GM15510 (cell line): ENCODE measurements around the gene SYNGR3.

ENCODE experiments used
- POLR2A ChIP-seq: IDR thresholded peaks from 3 replicates; pipeline ENCODE4 v1.6.1; 2011; ENCODE audit warnings: borderline replicate concordance; ENCODE audit not compliant: insufficient read length; ENCODE audit errors: extremely low read depth

The SYNGR3 gene

GRCh38 chr16:2006317-2006716 is 16.5 kb downstream of the SYNGR3 start:
- TF ChIP-seq POLR2A: no peak

GRCh38 chr16:2007081-2007836 is 17.5 kb downstream of the SYNGR3 start:
- TF ChIP-seq POLR2A: no peak

DNA sequence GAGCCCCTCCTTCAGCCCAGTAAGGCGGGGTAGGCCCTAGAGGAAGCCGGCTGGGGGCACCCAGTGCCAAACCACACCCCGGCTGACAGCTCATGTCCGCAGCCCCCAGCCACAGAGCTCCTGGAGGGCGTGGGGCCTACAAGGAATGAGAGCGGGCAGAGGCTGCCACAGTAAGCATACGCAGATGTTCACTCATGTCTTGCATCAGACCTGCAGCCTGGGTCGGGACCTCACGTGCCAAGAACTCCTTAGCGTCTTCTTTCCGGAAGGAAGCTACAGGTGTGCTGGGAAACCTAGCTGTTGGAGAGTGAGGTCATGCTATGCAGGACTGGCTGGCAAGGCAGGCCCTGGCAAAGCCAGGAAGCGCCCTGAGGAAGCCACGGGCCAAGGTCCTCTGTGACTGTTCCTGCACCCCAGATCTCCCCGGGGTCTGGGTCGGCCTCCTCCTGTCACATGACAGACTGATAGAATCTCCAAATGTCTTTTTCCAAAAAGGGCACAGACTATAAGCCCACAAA is 18.3 kb downstream of the SYNGR3 start:
- no peak for TF ChIP-seq POLR2A

DNA sequence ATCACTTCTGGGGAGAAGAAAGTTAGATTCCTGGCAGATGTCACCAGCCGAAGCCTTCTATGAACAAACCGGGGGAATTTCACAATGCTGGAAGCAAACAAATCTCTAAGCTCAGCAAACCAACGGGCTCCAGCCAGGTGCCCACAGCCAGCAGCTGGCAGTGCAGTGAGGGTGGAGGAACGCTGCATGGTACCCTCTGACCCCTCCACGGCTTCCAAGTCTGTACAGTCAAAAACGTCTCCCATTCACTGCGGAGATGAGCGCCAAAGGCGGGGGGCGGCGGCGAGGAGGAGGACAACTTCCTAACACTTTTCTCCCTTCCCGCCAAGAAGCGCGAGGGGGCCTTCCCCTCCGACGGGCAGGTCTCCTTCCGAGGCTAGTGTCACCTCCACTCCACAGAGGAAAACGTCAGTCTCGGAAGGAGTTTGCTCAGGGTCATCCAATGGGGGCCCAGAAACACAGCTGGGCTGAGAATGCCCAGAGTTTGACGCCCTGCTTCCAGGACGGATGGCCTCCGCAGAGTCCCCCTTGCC is 18.9 kb downstream of the SYNGR3 start:
- TF ChIP-seq POLR2A: no peak

DNA sequence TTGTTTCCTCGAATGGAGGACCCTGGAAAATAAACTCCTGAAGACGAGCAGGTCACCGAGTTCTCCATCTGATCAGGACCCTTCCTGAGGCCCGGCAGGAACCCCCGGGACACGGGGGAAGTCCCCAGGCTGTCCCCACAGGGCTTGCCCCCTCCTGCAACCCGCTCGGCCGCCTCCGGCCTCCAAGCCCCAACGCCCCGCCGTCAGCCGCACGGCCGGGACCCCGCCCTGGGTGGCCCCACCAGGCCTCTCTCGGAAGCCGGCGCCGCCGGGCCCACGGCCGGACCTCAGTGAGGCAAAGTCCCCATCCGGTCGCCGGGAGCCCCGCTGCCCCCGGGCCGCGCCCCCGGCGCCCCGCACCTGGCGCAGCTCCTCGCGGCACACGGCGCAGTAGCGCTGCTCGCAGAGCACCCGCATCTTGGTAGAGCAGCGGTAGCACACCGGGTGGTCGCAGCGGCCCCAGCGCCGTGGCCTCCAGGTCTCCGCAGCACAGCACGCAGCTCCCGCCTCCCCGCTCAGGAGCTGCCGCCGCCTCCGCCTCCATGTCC is 19.5 kb downstream of the SYNGR3 start:
- no peak for TF ChIP-seq POLR2A

DNA sequence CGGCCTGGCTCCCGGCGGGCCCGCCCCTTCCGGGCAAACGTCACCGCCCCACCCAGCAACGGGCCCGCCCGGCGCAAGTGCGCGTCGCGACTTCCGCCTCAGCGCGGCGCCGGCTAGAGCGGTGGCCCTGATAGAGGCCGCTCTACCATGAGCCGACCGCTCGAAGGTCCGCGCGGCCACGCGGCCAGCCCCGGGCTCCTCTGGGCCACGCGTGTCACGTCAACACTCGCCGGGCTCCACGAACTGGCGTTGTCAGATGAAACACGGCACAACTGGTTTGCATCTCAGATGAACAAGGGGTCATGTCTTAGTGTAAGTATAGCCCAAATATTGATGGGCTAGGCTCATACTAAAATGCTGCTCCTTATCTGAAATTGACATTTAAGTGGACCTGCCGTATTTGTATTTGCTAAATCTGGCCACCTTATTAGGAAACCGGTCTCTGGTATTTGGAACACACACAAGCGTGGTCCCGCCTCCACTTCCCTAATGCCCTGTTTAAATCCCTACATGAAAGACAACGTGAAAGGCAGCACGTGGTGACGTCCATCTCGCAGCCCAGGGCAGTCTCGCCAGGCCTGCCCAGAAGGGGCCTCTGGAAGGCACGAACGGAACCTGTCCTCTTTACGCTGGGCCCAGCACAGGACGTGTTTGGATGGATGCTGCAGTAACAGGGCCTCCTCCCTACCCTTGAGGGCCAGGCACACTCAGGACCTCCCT is 20.2 kb downstream of the SYNGR3 start, which contains the start of gene ZNF598:
Gene ZNF598, minus strand, starts transcription at position 31 of the 720 bp plus-strand sequence.
- peak; percentile 93 for TF ChIP-seq POLR2A

GRCh38 chr16:2013527-2013926 is 23.8 kb downstream of the SYNGR3 start:
- no peak for TF ChIP-seq POLR2A

- TF ChIP-seq POLR2A: no peak
Measured at GRCh38 chr16:2015117-2015946, 25.6 kb downstream of the SYNGR3 start.

GRCh38 chr16:2015947-2016208 is 26.1 kb downstream of the SYNGR3 start:
- TF ChIP-seq POLR2A: no peak

DNA sequence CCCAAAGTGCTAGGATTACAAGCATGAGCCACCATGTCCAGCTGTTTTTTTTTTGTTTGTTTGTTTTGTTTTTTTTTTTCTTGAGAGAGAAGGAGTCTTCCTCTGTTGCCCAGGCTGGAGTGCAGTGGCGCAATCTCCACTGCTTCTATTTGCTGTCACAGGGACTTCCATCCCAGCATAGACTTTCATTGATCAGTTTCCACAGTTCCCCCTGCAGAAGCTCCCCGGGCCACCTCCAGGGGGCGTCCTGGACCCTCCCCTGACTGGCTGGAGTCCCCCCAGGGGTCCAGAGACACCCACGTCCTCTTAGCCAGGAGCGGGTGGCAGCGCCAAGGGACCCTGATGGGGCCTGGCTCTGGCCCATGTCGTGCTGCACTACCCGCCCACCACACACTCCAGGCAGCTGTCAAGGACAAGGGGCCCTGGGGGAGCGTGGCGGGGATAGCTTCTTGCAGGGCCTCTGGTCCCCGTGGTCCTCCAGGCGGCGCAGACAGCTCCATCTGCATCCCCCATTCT is 26.7 kb downstream of the SYNGR3 start:
- no peak for TF ChIP-seq POLR2A

DNA sequence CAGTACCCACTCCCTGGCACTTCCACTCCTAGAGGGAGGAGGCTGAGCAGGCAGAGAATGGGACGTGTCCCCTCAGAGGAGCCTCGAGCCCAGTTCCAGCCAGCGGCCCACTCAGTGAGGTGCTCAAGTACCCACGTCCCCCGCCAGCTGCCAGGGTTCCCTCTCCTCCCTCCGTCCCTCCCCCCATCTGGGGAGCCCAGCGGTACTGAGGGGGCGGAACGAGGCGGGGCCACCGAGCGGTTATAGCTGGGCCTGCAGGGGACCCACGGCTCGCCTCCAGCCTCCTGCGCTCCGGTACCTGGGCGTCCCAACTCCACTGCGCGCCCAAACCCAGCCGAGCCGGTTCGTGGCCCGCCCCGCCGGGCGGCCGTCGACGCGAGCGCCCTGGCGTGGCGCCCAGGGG is 29.7 kb downstream of the SYNGR3 start, which contains the start of gene NPW:
Gene NPW, plus strand, starts transcription at position 268 of the 403 bp plus-strand sequence.
- no peak for TF ChIP-seq POLR2A

DNA sequence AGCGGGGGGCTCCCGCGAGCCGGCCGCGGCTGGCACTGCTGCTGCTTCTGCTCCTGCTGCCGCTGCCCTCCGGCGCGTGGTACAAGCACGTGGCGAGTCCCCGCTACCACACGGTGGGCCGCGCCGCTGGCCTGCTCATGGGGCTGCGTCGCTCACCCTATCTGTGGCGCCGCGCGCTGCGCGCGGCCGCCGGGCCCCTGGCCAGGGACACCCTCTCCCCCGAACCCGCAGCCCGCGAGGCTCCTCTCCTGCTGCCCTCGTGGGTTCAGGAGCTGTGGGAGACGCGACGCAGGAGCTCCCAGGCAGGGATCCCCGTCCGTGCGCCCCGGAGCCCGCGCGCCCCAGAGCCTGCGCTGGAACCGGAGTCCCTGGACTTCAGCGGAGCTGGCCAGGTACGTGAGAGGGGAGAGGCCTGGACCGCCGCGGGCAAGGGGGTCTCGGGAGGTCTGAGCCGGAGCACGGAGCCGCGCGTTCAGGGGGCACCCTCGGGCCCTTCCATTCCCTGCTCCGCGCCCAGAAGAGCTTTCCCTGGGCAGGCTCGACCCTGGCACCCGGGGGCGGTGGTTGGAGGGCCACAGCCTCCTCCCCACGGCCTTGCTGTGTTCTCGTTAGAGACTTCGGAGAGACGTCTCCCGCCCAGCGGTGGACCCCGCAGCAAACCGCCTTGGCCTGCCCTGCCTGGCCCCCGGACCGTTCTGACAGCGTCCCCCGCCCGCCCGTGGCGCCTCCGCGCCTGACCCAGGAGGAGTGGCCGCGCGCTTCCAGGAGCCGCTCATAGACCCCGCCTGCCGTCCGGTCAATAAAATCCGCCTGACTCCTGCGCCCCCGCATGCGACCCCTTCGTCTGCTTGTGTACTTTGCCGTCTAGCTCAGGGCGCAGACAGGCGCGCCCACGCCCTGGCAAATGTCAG is 30.4 kb downstream of the SYNGR3 start:
- no peak for TF ChIP-seq POLR2A

DNA sequence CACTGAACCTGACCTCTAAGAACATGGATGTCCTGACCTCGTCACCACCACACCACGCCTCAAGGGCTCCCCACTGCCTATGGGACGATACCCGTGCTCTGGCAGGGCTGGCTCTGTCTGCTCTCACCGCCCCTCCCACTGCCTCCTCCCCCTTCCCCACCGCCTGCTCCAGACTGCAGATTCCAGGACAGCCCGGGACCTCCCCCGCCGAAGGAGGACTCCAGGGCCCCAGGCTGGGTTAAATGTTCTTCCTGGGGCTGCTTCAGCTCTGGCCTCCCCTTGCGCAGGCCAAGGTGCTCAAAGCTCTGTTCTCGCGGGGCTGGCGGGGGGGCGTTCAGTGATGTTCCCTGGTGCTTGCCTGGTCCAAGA is 32.9 kb downstream of the SYNGR3 start:
- no peak for TF ChIP-seq POLR2A
